Measurements from ENCODE around the gene ZNF148. TPM values are rescaled to one million over a fixed set of nuclear protein-coding genes. Genes with fewer than 3 reads are reported as not detected.

ZNF148 gene
- total RNA-seq, 1 experiment from 2014 or later: 47.8 TPM

DNA sequence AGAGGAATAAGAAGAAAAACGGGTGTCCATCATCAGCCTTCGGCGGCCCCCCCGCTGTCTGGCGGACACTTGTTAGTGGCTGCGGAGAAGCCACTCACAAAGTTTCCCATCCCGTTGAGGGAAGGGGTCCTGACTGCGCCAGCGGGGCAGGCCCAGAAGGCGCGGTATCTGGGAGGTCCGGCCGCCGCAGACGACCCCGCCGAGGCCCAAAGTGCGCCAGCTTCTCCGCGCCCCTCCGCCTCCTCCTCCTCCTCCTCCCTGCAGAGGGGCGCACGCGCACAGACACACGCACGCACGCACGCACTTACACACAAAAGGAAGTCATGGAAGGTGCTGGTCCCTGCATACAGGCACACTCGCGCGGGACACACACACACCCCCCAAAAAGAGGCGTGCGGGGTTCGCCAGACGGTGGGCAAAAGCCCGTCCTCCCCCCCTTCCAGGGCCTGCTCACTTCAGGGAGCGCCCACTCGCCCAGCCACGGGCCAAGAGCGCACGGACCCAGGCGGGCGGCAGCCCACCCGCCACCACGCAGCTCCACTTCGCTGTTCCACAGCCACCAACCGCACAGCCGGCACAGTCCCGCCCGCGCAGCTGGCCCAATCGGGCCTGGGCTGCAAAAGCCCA lies 18.0 kb downstream of the ZNF148 start:
- BruUV-seq (replicated peaks): no TSS peak
- Histone ChIP-seq H3K9me3 (ENCODE audit: low read depth, low read length, poor library complexity, severe bottlenecking) (no peaks in the 10 kb centered on the region), H3K4me1 (ENCODE audit: insufficient read depth, low read length, poor library complexity, severe bottlenecking) (peaks cover 3% of the 10 kb centered on the region), H3K27ac (ENCODE audit: low read depth, low read length, poor library complexity, severe bottlenecking) (peak overlapping the region; percentile 63), H3K36me3 (ENCODE audit: insufficient read depth, low read length, poor library complexity, severe bottlenecking) (no peaks in the 10 kb centered on the region), H3K4me3 (ENCODE audit: low read depth, low read length, poor library complexity, severe bottlenecking) (peak overlapping the region; percentile 57), H3K27me3 (replicated peaks; ENCODE audit: insufficient read depth, low read depth, low read length, poor library complexity) (no peaks in the 10 kb centered on the region)
- POLR2A ChIA-PET (ENCODE audit: low non-redundant PET): no interaction called here
- peak; percentile 57 for DNase-seq (ENCODE audit: low spot score)
- TF ChIP-seq, protein P1, sequence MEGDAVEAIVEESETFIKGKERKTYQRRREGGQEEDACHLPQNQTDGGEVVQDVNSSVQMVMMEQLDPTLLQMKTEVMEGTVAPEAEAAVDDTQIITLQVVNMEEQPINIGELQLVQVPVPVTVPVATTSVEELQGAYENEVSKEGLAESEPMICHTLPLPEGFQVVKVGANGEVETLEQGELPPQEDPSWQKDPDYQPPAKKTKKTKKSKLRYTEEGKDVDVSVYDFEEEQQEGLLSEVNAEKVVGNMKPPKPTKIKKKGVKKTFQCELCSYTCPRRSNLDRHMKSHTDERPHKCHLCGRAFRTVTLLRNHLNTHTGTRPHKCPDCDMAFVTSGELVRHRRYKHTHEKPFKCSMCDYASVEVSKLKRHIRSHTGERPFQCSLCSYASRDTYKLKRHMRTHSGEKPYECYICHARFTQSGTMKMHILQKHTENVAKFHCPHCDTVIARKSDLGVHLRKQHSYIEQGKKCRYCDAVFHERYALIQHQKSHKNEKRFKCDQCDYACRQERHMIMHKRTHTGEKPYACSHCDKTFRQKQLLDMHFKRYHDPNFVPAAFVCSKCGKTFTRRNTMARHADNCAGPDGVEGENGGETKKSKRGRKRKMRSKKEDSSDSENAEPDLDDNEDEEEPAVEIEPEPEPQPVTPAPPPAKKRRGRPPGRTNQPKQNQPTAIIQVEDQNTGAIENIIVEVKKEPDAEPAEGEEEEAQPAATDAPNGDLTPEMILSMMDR (conservative IDR thresholded peaks at IDR 0.05; ENCODE audit: low read depth, low read length): no peak
- TF ChIP-seq EZH2 (IDR thresholded peaks at IDR 0.05; ENCODE audit: borderline replicate concordance, low read depth, low read length, poor library complexity, severe bottlenecking): no peak
- intact Hi-C loops (cut with micrococcal nuclease; ENCODE audit: unreplicated experiment): no loop called here
- CTCF ChIA-PET: no interaction called here

DNA sequence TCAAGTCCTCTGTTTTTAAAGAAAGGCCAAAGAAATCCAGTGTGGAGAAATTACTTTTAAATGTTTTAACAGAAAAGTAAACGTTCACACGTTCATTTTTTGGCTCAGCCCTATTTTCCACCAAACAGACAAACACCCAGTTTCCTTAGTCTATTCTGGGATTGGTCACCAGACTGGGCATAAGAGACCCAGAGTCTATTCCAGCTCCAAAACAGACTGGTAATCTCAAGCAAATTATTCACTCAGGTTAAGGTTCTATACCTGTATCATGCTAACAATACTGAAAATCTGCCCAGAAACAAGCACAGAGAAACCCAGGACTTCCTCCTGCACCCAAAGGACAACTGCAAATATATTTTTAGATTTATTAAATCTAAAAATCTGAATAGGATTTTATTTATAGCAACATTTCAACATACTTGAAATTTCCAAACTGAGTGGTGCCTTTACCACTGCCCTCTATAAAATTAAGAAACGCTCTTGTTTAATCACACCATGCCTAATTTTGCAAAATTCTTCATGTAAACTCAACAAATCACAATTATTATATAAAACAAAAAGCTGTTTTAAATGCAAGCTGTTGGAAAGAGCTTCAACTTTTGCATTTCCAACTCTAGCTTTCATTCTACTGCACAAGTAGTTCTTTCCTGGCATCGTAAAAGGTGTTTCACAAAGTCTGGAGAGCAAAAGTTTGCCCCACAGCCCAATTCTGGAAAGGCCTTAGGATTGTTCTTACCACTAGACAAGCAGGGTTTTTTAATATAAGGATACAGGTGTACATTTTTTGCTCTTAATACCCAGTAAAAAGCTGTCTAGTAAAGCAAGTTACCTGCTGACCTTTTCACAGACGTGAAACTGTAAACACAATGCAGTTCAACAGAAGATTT lies 18.7 kb downstream of the ZNF148 start:
- no peak for DNase-seq (ENCODE audit: low spot score)
- BruUV-seq (replicated peaks): no TSS peak
- intact Hi-C loops (cut with micrococcal nuclease; ENCODE audit: unreplicated experiment): no loop called here
- H3K27me3 ChIP-seq (replicated peaks; ENCODE audit: insufficient read depth, low read depth, low read length, poor library complexity): no peaks in the 10 kb centered on the region
- peak overlapping the region; percentile 57 for H3K4me3 ChIP-seq (ENCODE audit: low read depth, low read length, poor library complexity, severe bottlenecking)
- peaks cover 3% of the 10 kb centered on the region for H3K36me3 ChIP-seq (ENCODE audit: insufficient read depth, low read length, poor library complexity, severe bottlenecking)
- peak overlapping the region; percentile 63 for H3K27ac ChIP-seq (ENCODE audit: low read depth, low read length, poor library complexity, severe bottlenecking)
- POLR2A ChIA-PET (ENCODE audit: low non-redundant PET): no interaction called here
- no peaks in the 10 kb centered on the region for H3K9me3 ChIP-seq (ENCODE audit: low read depth, low read length, poor library complexity, severe bottlenecking)
- H3K4me1 ChIP-seq (ENCODE audit: insufficient read depth, low read length, poor library complexity, severe bottlenecking): peaks cover 3% of the 10 kb centered on the region
- no peak for TF ChIP-seq EZH2 (IDR thresholded peaks at IDR 0.05; ENCODE audit: borderline replicate concordance, low read depth, low read length, poor library complexity, severe bottlenecking)
- TF ChIP-seq, protein P1 (conservative IDR thresholded peaks at IDR 0.05; ENCODE audit: low read depth, low read length): no peak
- CTCF ChIA-PET: no interaction called here

DNA sequence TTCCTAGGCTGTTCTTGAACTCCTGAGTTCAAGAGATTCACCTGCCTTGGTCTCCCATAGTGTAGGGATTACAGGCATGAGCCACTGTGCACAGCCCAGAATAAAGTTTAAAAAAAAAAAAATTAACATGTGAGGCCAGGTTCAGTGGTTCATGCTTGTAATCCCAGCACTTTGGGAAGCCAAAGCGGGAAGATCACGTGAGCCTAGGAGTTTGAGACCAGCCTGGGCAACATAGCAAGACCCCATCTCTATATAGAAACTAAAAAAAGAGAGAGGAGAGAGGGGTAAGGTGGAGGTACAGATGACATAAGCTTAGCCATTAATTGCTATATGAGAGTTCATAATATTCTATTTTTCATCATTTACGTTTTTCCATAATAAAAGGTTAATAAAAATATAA lies 21.5 kb downstream of the ZNF148 start:
- intact Hi-C loops (cut with micrococcal nuclease; ENCODE audit: unreplicated experiment): no loop called here
- H3K4me1 ChIP-seq (ENCODE audit: insufficient read depth, low read length, poor library complexity, severe bottlenecking): peaks cover 3% of the 10 kb centered on the region
- no peak overlapping the region for H3K4me3 ChIP-seq (ENCODE audit: low read depth, low read length, poor library complexity, severe bottlenecking)
- ChIA-PET CTCF (no interaction called here), POLR2A (ENCODE audit: low non-redundant PET) (no interaction called here)
- TF ChIP-seq EZH2 (IDR thresholded peaks at IDR 0.05; ENCODE audit: borderline replicate concordance, low read depth, low read length, poor library complexity, severe bottlenecking): no peak
- TF ChIP-seq, protein P1 (conservative IDR thresholded peaks at IDR 0.05; ENCODE audit: low read depth, low read length): no peak
- no TSS peak for BruUV-seq (replicated peaks)
- peaks cover 3% of the 10 kb centered on the region for H3K36me3 ChIP-seq (ENCODE audit: insufficient read depth, low read length, poor library complexity, severe bottlenecking)
- no peak overlapping the region for H3K27ac ChIP-seq (ENCODE audit: low read depth, low read length, poor library complexity, severe bottlenecking)
- no peaks in the 10 kb centered on the region for H3K27me3 ChIP-seq (replicated peaks; ENCODE audit: insufficient read depth, low read depth, low read length, poor library complexity)
- H3K9me3 ChIP-seq (ENCODE audit: low read depth, low read length, poor library complexity, severe bottlenecking): no peaks in the 10 kb centered on the region
- DNase-seq (ENCODE audit: low spot score): no peak
